GM23248 (cell line): ENCODE data around the gene LRIG3.

ENCODE experiments used
- EZH2 ChIP-seq: fragments of 200-600 bp; sonication (generic); IDR thresholded peaks from 2 replicates; pipeline ENCODE4 v1.6.1; 2018; ENCODE audit warnings: antibody characterized with exemption, mild to moderate bottlenecking; ENCODE audit not compliant: insufficient read depth, poor library complexity, severe bottlenecking
- EZH2phosphoT487 ChIP-seq: fragments of 200-600 bp; sonication (generic); IDR thresholded peaks from 2 replicates; pipeline ENCODE4 v1.6.1; 2018; ENCODE audit warnings: antibody characterized with exemption, moderate library complexity, mild to moderate bottlenecking, low read depth; ENCODE audit not compliant: insufficient read depth

DNA sequence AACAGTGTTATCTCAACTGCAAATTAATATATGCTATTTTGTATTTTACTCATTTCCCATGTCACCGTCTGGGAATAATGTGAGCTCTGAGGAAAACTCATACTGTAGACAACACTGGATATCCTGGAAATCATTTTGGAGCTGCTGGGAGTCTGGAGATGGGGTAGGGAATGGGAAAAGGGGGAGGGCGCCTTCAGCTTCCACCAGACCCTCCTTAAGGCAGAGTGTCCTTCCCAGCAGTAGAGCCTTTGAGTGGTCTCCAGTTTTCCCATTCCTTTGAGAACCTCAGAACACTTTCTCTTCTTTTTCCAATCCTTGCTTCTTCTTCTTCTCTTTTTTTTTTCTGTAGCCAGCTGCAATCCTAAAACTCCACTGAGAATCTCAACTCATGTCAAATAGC lies 5.4 kb upstream of the LRIG3 start:
- TF ChIP-seq EZH2 (no peak), EZH2phosphoT487 (no peak)
